ENCODE measurements around the gene PRMT3.
"Not testable (repeated sequence)": the region's sequence is repeated elsewhere in the genome, so short reads cannot be mapped to it uniquely, and the experiment has no call there.

Gene PRMT3

GRCh38 chr11:20518323-20518834 lies 130.9 kb downstream of the PRMT3 start:
- no peak for DNase-seq (ENCODE audit: low spot score)

- no peak for DNase-seq (ENCODE audit: low spot score)
Measured at GRCh38 chr11:20522536-20522935, 135.0 kb downstream of the PRMT3 start.

- DNase-seq (ENCODE audit: low spot score): no peak
Measured at GRCh38 chr11:20529757-20530156, 142.2 kb downstream of the PRMT3 start.

- no peak for DNase-seq (ENCODE audit: low spot score)
Measured at GRCh38 chr11:20530942-20531703, 143.6 kb downstream of the PRMT3 start.

- DNase-seq (ENCODE audit: low spot score): no peak
Measured at GRCh38 chr11:20535271-20535881, 147.9 kb downstream of the PRMT3 start.

- no peak for DNase-seq (ENCODE audit: low spot score)
Measured at GRCh38 chr11:20536365-20536764, 148.8 kb downstream of the PRMT3 start.

GRCh38 chr11:20536784-20537183 lies 149.3 kb downstream of the PRMT3 start:
- DNase-seq (ENCODE audit: low spot score): no peak

- DNase-seq (ENCODE audit: low spot score): no peak
Measured at GRCh38 chr11:20541503-20541902, 154.0 kb downstream of the PRMT3 start.

GRCh38 chr11:20544603-20545237 lies 157.2 kb downstream of the PRMT3 start:
- no peak for DNase-seq (ENCODE audit: low spot score)

- DNase-seq (ENCODE audit: low spot score): no peak
Measured at GRCh38 chr11:20547411-20547810, 159.9 kb downstream of the PRMT3 start.

- no peak for DNase-seq (ENCODE audit: low spot score)
Measured at GRCh38 chr11:20551096-20551495, 163.6 kb downstream of the PRMT3 start.

- DNase-seq (ENCODE audit: low spot score): no peak
Measured at GRCh38 chr11:20555783-20556182, 168.3 kb downstream of the PRMT3 start.

GRCh38 chr11:20556396-20556795 lies 168.9 kb downstream of the PRMT3 start:
- DNase-seq (ENCODE audit: low spot score): not testable (repeated sequence)

- no peak for DNase-seq (ENCODE audit: low spot score)
Measured at GRCh38 chr11:20558741-20559140, 171.2 kb downstream of the PRMT3 start.
